ENCODE data around the gene CMYA5. TPM values are rescaled to one million over a fixed set of nuclear protein-coding genes. Genes with fewer than 3 reads are reported as not detected.

The CMYA5 gene
- total and polyA plus RNA-seq, 4 donors: 1.3 to 2.9 (median 2.0) TPM

DNA sequence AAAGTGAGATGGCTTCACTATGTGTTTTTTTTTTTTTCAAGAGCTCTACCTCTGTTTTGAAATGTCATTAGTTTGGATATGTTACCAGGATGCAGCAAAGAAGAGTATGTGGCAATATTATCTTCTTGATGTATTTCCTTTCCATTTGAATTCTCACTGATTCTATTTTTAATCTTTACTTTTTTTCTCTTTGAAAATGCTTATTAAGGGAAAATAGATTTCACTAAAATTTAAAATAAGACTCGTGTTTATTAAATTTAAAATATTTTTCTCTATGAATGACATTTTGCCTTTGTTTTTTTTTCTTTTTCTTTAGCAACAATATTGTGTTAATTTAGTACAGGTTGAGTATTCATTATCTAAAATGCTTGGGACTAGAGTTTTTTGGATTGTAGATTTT, 48.2 kb upstream of the CMYA5 start:
- Histone ChIP-seq H3K4me3 (ENCODE audit: low read depth in 1 of 3, low read length in 3 of 3) (no peak overlapping the region), H3K4me1 (ENCODE audit: control insufficient read depth in 4 of 4, insufficient read depth in 4 of 4, low read length in 3 of 4) (no peaks in the 10 kb centered on the region), H3K9me3 (ENCODE audit: control insufficient read depth in 4 of 4, low read length in 3 of 4) (no peaks in the 10 kb centered on the region), H3K9ac (ENCODE audit: low read depth in 1 of 2, low read length in 2 of 2) (no peak overlapping the region), H3K27me3 (ENCODE audit: control insufficient read depth in 4 of 4, insufficient read depth in 4 of 4, low read length in 3 of 4) (no peaks in the 10 kb centered on the region), H3K27ac (ENCODE audit: low read depth in 1 of 2, low read length in 2 of 2) (no peak overlapping the region), H3K36me3 (ENCODE audit: control insufficient read depth in 4 of 4, insufficient read depth in 3 of 4, low read depth in 1 of 4, low read length in 3 of 4) (peaks cover 3 to 49% (median 23%) of the 10 kb centered on the region in 4 donors)
- no peak for TF ChIP-seq RAD21 (IDR thresholded peaks at IDR 0.05)
- TF ChIP-seq FOXA1 (IDR thresholded peaks at IDR 0.05): no peak
- TF ChIP-seq, protein P1, sequence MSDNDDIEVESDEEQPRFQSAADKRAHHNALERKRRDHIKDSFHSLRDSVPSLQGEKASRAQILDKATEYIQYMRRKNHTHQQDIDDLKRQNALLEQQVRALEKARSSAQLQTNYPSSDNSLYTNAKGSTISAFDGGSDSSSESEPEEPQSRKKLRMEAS (IDR thresholded peaks at IDR 0.05): no peak
- TF ChIP-seq, protein P2, sequence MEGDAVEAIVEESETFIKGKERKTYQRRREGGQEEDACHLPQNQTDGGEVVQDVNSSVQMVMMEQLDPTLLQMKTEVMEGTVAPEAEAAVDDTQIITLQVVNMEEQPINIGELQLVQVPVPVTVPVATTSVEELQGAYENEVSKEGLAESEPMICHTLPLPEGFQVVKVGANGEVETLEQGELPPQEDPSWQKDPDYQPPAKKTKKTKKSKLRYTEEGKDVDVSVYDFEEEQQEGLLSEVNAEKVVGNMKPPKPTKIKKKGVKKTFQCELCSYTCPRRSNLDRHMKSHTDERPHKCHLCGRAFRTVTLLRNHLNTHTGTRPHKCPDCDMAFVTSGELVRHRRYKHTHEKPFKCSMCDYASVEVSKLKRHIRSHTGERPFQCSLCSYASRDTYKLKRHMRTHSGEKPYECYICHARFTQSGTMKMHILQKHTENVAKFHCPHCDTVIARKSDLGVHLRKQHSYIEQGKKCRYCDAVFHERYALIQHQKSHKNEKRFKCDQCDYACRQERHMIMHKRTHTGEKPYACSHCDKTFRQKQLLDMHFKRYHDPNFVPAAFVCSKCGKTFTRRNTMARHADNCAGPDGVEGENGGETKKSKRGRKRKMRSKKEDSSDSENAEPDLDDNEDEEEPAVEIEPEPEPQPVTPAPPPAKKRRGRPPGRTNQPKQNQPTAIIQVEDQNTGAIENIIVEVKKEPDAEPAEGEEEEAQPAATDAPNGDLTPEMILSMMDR (IDR thresholded peaks at IDR 0.05; ENCODE audit: low read depth, low read length, missing input control): no peak
- TF ChIP-seq, protein P3, sequence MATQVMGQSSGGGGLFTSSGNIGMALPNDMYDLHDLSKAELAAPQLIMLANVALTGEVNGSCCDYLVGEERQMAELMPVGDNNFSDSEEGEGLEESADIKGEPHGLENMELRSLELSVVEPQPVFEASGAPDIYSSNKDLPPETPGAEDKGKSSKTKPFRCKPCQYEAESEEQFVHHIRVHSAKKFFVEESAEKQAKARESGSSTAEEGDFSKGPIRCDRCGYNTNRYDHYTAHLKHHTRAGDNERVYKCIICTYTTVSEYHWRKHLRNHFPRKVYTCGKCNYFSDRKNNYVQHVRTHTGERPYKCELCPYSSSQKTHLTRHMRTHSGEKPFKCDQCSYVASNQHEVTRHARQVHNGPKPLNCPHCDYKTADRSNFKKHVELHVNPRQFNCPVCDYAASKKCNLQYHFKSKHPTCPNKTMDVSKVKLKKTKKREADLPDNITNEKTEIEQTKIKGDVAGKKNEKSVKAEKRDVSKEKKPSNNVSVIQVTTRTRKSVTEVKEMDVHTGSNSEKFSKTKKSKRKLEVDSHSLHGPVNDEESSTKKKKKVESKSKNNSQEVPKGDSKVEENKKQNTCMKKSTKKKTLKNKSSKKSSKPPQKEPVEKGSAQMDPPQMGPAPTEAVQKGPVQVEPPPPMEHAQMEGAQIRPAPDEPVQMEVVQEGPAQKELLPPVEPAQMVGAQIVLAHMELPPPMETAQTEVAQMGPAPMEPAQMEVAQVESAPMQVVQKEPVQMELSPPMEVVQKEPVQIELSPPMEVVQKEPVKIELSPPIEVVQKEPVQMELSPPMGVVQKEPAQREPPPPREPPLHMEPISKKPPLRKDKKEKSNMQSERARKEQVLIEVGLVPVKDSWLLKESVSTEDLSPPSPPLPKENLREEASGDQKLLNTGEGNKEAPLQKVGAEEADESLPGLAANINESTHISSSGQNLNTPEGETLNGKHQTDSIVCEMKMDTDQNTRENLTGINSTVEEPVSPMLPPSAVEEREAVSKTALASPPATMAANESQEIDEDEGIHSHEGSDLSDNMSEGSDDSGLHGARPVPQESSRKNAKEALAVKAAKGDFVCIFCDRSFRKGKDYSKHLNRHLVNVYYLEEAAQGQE (IDR thresholded peaks at IDR 0.05): no peak
- TF ChIP-seq EGR1 (IDR thresholded peaks at IDR 0.05; ENCODE audit: low read depth in 2 of 2): no peak
- no peak for TF ChIP-seq FOXA2 (IDR thresholded peaks at IDR 0.05)
- no peak for TF ChIP-seq GABPA (IDR thresholded peaks at IDR 0.05 in 1 of 2, conservative IDR thresholded peaks at IDR 0.05 in 1 of 2)
- TF ChIP-seq, protein P4, sequence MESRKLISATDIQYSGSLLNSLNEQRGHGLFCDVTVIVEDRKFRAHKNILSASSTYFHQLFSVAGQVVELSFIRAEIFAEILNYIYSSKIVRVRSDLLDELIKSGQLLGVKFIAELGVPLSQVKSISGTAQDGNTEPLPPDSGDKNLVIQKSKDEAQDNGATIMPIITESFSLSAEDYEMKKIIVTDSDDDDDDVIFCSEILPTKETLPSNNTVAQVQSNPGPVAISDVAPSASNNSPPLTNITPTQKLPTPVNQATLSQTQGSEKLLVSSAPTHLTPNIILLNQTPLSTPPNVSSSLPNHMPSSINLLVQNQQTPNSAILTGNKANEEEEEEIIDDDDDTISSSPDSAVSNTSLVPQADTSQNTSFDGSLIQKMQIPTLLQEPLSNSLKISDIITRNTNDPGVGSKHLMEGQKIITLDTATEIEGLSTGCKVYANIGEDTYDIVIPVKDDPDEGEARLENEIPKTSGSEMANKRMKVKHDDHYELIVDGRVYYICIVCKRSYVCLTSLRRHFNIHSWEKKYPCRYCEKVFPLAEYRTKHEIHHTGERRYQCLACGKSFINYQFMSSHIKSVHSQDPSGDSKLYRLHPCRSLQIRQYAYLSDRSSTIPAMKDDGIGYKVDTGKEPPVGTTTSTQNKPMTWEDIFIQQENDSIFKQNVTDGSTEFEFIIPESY (IDR thresholded peaks at IDR 0.05): no peak
- no peak for TF ChIP-seq NR2F2 (IDR thresholded peaks at IDR 0.05)
- no peak for TF ChIP-seq HNF4G (IDR thresholded peaks at IDR 0.05)
- no peak for TF ChIP-seq TAF1 (conservative IDR thresholded peaks at IDR 0.05)
- TF ChIP-seq RXRA (IDR thresholded peaks at IDR 0.05): no peak
- no peak for TF ChIP-seq YY1 (IDR thresholded peaks at IDR 0.05)
- TF ChIP-seq SP1 (IDR thresholded peaks at IDR 0.05): no peak
- TF ChIP-seq, protein P5, sequence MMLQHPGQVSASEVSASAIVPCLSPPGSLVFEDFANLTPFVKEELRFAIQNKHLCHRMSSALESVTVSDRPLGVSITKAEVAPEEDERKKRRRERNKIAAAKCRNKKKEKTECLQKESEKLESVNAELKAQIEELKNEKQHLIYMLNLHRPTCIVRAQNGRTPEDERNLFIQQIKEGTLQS (IDR thresholded peaks at IDR 0.05): no peak
- 89% methylated on average over 1 of the region's 1 CpG for WGBS
- no peak for DNase-seq (ENCODE audit: low spot score)

DNA sequence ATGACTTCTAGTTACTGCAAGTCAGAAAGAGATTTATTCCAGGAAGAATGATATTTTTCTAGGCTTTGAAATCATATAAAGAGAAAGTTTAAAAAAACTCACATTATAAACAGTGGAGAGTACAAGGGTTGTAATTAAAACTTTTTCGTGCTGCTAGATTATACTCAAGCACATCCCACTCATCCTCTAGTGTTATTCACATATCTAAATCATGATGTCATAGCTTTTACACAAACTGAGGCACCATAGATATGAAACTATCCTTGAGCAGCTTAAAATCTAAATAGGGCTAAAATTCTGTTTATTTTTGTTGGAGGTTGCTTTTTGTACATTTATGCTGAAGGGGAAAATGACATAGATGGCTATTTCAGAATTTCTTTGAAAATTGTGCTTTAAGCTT, 47.4 kb upstream of the CMYA5 start:
- no peak overlapping the region for H3K4me3 ChIP-seq (ENCODE audit: low read depth in 1 of 3, low read length in 3 of 3)
- H3K36me3 ChIP-seq (ENCODE audit: control insufficient read depth in 4 of 4, insufficient read depth in 3 of 4, low read depth in 1 of 4, low read length in 3 of 4): peaks cover 3 to 51% (median 24%) of the 10 kb centered on the region in 4 donors
- no peaks in the 10 kb centered on the region for H3K9me3 ChIP-seq (ENCODE audit: control insufficient read depth in 4 of 4, low read length in 3 of 4)
- WGBS: 85% methylated on average over 1 of the region's 1 CpG
- H3K9ac ChIP-seq (ENCODE audit: low read depth in 1 of 2, low read length in 2 of 2): no peak overlapping the region
- H3K4me1 ChIP-seq (ENCODE audit: control insufficient read depth in 4 of 4, insufficient read depth in 4 of 4, low read length in 3 of 4): no peaks in the 10 kb centered on the region
- no peak for DNase-seq (ENCODE audit: low spot score)
- H3K27ac ChIP-seq (ENCODE audit: low read depth in 1 of 2, low read length in 2 of 2): no peak overlapping the region
- no peaks in the 10 kb centered on the region for H3K27me3 ChIP-seq (ENCODE audit: control insufficient read depth in 4 of 4, insufficient read depth in 4 of 4, low read length in 3 of 4)
- TF ChIP-seq, protein P1 (IDR thresholded peaks at IDR 0.05): no peak
- TF ChIP-seq FOXA2 (IDR thresholded peaks at IDR 0.05) (no peak), YY1 (IDR thresholded peaks at IDR 0.05) (no peak), RAD21 (IDR thresholded peaks at IDR 0.05) (no peak), TAF1 (conservative IDR thresholded peaks at IDR 0.05) (no peak), SP1 (IDR thresholded peaks at IDR 0.05) (no peak), HNF4G (IDR thresholded peaks at IDR 0.05) (no peak), FOXA1 (IDR thresholded peaks at IDR 0.05) (no peak), JUND (IDR thresholded peaks at IDR 0.05) (no peak), GABPA (IDR thresholded peaks at IDR 0.05 in 1 of 2, conservative IDR thresholded peaks at IDR 0.05 in 1 of 2) (no peak), EGR1 (IDR thresholded peaks at IDR 0.05; ENCODE audit: low read depth in 2 of 2) (no peak)
- TF ChIP-seq, protein P3 (IDR thresholded peaks at IDR 0.05): no peak
- TF ChIP-seq, protein P4 (IDR thresholded peaks at IDR 0.05): no peak
